ENCODE measurements around the gene STIP1. TPM values are rescaled to one million over a fixed set of nuclear protein-coding genes. Genes with fewer than 3 reads are reported as not detected.

STIP1 gene
- 99.1 and 123 TPM in 2 replicates for total RNA-seq (2013; cell fraction: nucleolus; rRNA removed)
- total RNA-seq (2014; rRNA removed): 173 and 183 TPM in 2 replicates
- 167 and 186 TPM in 2 replicates for total RNA-seq (2014; rRNA removed; fragmentation: Illumina TruSeq; extraction: Trizol)
- 185 and 196 TPM in 2 replicates for total RNA-seq (2021)
- polyA plus RNA-seq (2011; ENCODE audit: low read depth): 78.6 TPM
- polyA plus RNA-seq (2011; rRNA removed): 152 and 216 TPM in 2 replicates
- 152 and 158 TPM in 2 replicates for polyA plus RNA-seq (2011; cell fraction: cytosol; rRNA removed)
- 128 and 194 TPM in 2 replicates for polyA plus RNA-seq (2011; cell fraction: nucleus; rRNA removed)
- polyA plus RNA-seq (2012): 83.8 and 88.3 TPM in 2 replicates
- 205 and 213 TPM in 2 replicates for polyA plus RNA-seq (2014; fragmentation: Illumina TruSeq; extraction: Trizol)
- polyA plus RNA-seq (2014; fragmentation: Nextera tagmentation; extraction: Ambion mirVana): 10 to 100 TPM; 25.2 to 31.5 TPM
- 176 and 193 TPM in 2 replicates for polyA plus RNA-seq (2014; rRNA removed)
- polyA plus RNA-seq (2016; fragmentation: Nextera tagmentation; extraction: Ambion mirVana): 100 to 1,000 TPM; 274 to 291 TPM
- 164 and 250 TPM in 2 replicates for polyA minus RNA-seq (2011; rRNA and poly(A)+ RNA removed)
- polyA minus RNA-seq (2011; cell fraction: cytosol; rRNA and poly(A)+ RNA removed): 80.9 and 104 TPM in 2 replicates
- polyA minus RNA-seq (2011; cell fraction: nucleus; rRNA and poly(A)+ RNA removed): 66.7 and 118 TPM in 2 replicates
- Bru-seq, nascent RNA: percentile 77 among the genes with signal in this experiment
- BruChase-seq, experiment 1, labeled RNA remaining after a 6-hour chase: percentile 94 among the genes with signal in this experiment
- percentile 92 among the genes with signal in this experiment for BruChase-seq, experiment 2, labeled RNA remaining after a 2-hour chase
- long read RNA-seq, experiment 1, transcript STIP1-201 (14 exons, 2,196 nt): major isoform, 313 of 384 reads
- long read RNA-seq, experiment 1, transcript STIP1-211 (5 exons, 772 nt): minor isoform, 8 of 384 reads
- long read RNA-seq, experiment 1, partial matches to known transcripts: 29 of 384 reads
- long read RNA-seq, experiment 1, other reads (novel, unspliced or antisense): 34 of 384 reads
- long read RNA-seq, experiment 2, transcript STIP1-201 (14 exons, 2,196 nt): major isoform, 1,126 of 1,266 reads
- long read RNA-seq, experiment 2, transcript STIP1-211 (5 exons, 772 nt): minor isoform, 22 of 1,266 reads
- long read RNA-seq, experiment 2, partial matches to known transcripts: 79 of 1,266 reads
- long read RNA-seq, experiment 2, other reads (novel, unspliced or antisense): 38 of 1,266 reads

GRCh38 chr11:64185693-64186491 lies at the start of gene STIP1:
Gene STIP1, plus strand, starts transcription at chr11:64186171. Its CDS starts 91 bp downstream, at chr11:64186262.
- under 1% methylated on average over 44 of the region's 74 CpGs for WGBS (ENCODE audit: insufficient coverage, insufficient replicate concordance, low lambda C conversion rate, missing lambda C conversion rate)
- DNase-seq (ENCODE audit: low read depth, low spot score): peak; percentile 100
- in situ Hi-C loops (cut with MboI): no loop called here
- no TSS peak for BruUV-seq (replicated peaks)
- peaks cover 37% of the 10 kb centered on the region for H3K79me2 ChIP-seq (ENCODE audit: control insufficient read depth, insufficient read depth, low read length)
- H4K20me1 ChIP-seq (ENCODE audit: control insufficient read depth, insufficient read depth): peaks cover 3% of the 10 kb centered on the region; the same call in 1 of the 2 replicates
- H3K27me3 ChIP-seq (replicated peaks in 1 of 2; ENCODE audit: control insufficient read depth in 2 of 2, insufficient read depth in 2 of 2, low read length in 1 of 2): no peaks in the 10 kb centered on the region
- ChIA-PET SMC1A (ENCODE audit: uncharacterized antibody, unreplicated experiment) (interaction anchor here (1.0 to 2.3 kb wide), 2 partner anchors 10 to 20 kb away, joined by 3 to 15 read pairs; partner anchors contain the start of gene FERMT3), CTCF (interaction anchor here (0.6 to 5.6 kb wide), 12 partner anchors 11 to 155 kb away, joined by 3 to 52 read pairs (median 5); partner anchors contain the start of genes CATSPERZ, FERMT3, PLCB3 and PRDX5), RAD21 (ENCODE audit: unreplicated experiment) (interaction anchor here (1.0 to 2.5 kb wide), 4 partner anchors 20 to 169 kb away, joined by 3 to 32 read pairs (median 4); partner anchors contain the start of genes FERMT3, MACROD1 and TRMT112), POLR2A (interaction anchor here (0.6 to 6.4 kb wide), 12 partner anchors 10 to 530 kb away, joined by 3 to 68 read pairs (median 4); partner anchors contain the start of genes ESRRA, FERMT3, FKBP2 and NUDT22)
- no peaks in the 10 kb centered on the region for H3K9me3 ChIP-seq (replicated peaks; ENCODE audit: control insufficient read depth, insufficient read depth, low read length)
- FAIRE-seq: peak; percentile 100
- H3K27ac ChIP-seq (ENCODE audit: control insufficient read depth, insufficient read depth): peak within 1 kb of the TSS; percentile 68
- peak within 1 kb of the TSS; percentile 80 for H3K9ac ChIP-seq (ENCODE audit: control insufficient read depth, insufficient read depth, low read length)
- H3K4me2 ChIP-seq (ENCODE audit: control insufficient read depth, insufficient read depth): peak within 1 kb of the TSS; percentile 98
- peak within 1 kb of the TSS; percentile 53 for H2AFZ ChIP-seq (ENCODE audit: control insufficient read depth, low read depth, low read length)
- peaks cover 20% of the 10 kb centered on the region for H3K4me1 ChIP-seq (ENCODE audit: control insufficient read depth, insufficient read depth, low read length)
- intact Hi-C loops (cut with micrococcal nuclease; ENCODE audit: unreplicated experiment): loop anchor here (2.0 kb wide), 1 partner anchor 19 kb away; no protein-coding TSS in a partner anchor
- ATAC-seq: peak; percentile 93
- peak within 1 kb of the TSS; percentile 80 for H3K4me3 ChIP-seq
- peaks cover 0 to 3% of the 10 kb centered on the region in 2 experiments; a peak in 1 of 4 replicates for H3K36me3 ChIP-seq (ENCODE audit: control insufficient read depth in 2 of 2, insufficient read depth in 2 of 2, low read length in 1 of 2)
- TF ChIP-seq JUND (IDR thresholded peaks at IDR 0.05; ENCODE audit: low read depth, low read length) (no peak), ATF7 (IDR thresholded peaks at IDR 0.05; ENCODE audit: low read depth) (peak; percentile 72), CHD2 (IDR thresholded peaks at IDR 0.05; ENCODE audit: borderline replicate concordance, low read depth, low read length) (peak; percentile 98), RAD51 (IDR thresholded peaks at IDR 0.05) (no peak), STAT1 (conservative IDR thresholded peaks at IDR 0.05) (no peak), MEF2B (IDR thresholded peaks at IDR 0.05; ENCODE audit: partially characterized antibody, poor library complexity, severe bottlenecking) (no peak), RELB (IDR thresholded peaks at IDR 0.05; ENCODE audit: low read depth) (no peak), EED (IDR thresholded peaks at IDR 0.05; ENCODE audit: low read depth) (no peak), ZZZ3 (IDR thresholded peaks at IDR 0.05; ENCODE audit: control insufficient read depth, insufficient read length, low read depth) (no peak), FOS (IDR thresholded peaks at IDR 0.05; ENCODE audit: borderline replicate concordance, extremely low read depth, insufficient read length) (peak; percentile 98), CEBPZ (IDR thresholded peaks at IDR 0.05; ENCODE audit: low read depth, low read length) (peak; percentile 98)

All from GM12878 (cell line).